ENCODE data around the gene ODAD3.
"Not testable (repeated sequence)": the region's sequence is repeated elsewhere in the genome, so short reads cannot be mapped to it uniquely, and the experiment has no call there.

The ODAD3 gene

DNA sequence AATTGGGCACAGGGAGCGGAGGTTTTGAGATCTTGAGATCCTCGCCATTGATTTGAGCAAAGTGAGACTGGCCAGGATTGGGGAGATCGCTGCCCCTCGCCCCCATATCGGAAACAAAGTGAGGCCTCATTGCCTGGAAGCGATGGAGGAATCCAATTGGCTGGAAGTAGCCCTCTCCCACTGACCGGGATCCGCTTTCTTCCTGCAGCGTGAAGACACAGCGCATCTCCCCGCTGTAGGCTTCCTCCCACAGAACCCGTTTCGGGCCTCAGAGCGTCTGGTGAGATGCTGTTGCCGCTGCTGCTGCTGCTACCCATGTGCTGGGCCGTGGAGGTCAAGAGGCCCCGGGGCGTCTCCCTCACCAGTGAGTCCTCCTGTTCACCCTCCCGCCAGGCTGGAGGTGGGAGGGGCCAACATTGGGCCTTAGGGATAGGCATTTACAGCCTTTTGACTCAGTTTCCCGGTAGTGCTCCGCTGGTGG, 952 bp upstream of the ODAD3 start:
- no peak for DNase-seq (ENCODE audit: low spot score)

DNA sequence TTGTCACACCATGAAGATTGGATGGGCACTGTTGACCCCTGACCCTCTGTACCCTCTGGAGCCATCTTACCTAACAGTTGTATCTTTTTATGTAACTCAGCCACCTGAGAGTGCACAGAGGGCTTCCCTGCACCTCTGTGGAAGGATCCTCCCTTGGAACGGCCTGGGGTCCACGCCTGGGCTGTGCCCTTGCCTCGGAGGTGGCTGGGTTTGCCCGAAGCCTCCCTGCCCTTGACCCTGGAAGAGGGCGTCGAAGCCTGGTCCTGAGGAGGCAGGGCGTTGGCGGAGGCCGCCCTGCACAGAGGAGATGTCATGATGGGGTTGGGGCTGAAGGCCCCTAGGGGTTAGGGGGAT, 241 bp downstream of the ODAD3 start:
- DNase-seq (ENCODE audit: low spot score), result no peak

DNA sequence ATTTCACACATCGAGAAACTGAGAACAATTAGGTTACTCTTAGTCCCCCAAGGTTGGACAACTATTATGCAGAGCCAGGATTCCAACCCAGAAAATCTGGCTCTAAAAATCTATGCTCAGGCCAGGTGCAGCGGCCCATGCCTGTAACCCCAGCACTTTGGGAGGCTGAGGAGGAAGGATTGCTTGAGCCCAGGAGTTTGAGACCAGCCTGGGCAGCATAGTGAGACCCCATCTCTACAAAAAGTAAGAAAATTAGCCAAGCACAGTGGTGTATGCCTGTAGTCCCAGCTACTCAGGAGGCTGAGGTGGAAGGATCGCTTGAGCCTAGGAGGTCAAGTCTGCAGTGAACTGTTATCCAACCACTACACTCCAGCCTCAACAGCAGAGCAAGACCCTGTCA, 1.4 kb downstream of the ODAD3 start:
- DNase-seq (ENCODE audit: low spot score), result not testable (repeated sequence)

DNA sequence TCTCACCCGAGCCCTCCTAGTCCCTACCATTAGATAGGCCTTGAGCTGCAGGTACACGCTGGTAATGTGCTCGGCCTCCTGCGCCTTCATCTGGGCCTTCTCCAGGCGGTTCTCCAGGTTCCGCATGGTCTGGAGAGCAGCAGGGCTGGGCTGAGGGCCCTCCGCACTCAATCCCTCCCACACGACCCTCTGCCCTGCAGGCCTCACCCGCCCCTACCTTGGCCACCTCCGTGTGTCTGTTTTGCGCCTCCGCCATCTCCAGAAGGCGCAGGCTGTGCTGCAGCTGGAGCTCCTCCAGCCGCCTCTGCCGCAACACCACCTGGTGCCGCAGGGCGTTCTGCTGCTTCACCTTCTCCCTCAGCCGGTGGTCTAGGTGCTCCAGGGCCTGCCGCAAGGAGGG, 8.3 kb downstream of the ODAD3 start:
- no peak for DNase-seq (ENCODE audit: low spot score)

DNA sequence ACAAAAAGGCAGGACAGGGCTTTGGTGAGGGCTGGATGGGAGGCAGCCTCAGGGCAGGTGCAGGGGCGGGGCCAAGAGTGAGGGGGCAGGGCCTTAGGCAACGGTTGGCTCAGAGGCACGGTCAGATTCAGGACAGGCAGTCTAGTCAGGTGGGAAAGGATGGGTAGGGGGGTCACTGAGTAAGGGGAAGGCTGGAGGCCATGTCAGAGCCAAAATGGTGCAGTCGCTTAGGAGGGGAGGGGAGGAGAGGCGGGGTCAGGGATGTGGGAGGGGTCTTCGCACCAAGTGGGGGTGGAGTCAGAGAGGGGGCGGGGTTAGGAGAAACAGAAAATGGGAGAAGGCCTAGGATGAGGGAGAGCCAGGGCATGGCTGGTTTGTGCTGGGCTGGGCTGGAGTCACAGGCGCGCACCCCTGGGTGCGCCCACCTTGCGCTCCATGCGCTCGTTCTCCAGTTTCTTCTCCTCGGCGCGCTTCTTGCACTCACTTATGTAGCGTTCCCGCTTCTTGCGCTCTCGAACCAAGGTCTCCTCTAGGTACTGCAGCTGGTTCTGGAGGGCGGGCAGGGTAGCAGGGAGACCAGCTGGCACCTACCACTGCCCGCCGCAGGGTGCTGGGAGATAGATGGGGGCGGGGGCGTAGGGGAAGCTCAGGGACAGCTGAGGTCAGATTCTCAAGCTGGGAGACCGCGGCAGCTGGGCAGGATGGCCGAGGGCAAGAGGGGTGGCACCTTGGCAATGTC, 9.0 kb downstream of the ODAD3 start:
- no peak for DNase-seq (ENCODE audit: low spot score)

DNA sequence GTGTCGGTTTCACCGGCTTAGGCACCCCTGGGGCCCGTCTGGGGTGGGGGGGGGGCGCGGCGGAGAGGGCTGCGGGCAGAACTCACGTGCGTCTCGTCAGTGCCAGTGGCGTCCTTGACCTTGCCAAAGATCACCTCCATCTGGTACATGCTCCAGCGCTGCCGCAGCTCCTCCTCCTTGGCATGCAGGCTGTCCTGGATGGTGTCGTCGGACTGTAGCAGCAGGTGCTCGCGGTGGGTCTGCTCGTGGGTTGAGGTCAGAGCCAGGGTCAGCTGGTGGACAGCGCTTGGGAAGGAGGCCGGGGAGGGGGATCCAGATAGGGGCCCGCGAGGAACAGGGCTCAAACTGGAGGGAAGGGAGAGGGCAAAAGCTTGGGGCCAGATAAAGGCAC, 11.1 kb downstream of the ODAD3 start:
- no peak for DNase-seq (ENCODE audit: low spot score)

DNA sequence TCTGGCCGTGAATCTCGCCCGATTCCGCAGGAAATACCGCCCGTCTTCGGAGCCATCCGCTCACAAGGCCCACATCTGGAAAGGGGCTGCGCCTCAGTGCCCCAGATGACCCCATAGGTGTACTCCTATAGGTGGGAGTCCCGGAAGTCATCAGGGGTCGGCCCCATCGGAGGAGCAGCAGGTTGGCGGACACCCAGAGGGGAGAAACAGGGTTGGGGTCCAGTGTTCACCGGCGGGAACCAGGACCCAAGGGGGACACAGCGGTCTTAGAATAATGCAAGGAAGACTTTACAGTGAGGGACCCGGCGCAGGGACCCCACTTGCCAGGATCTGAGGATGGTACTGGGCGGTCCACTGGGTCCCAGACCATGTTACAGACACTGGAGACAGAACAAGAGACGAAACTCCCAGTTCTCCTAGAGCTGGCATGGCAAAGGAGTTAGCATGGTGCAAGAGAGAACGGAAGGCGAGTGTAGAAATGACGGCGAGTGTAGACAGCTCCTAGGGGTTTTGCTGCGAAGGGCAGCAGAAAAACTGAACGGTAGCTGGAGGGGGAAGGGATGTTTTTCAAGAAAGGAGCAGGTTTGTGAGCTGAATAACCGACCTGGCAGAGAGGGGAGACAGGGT, 11.6 kb downstream of the ODAD3 start:
- no peak for DNase-seq (ENCODE audit: low spot score)

DNA sequence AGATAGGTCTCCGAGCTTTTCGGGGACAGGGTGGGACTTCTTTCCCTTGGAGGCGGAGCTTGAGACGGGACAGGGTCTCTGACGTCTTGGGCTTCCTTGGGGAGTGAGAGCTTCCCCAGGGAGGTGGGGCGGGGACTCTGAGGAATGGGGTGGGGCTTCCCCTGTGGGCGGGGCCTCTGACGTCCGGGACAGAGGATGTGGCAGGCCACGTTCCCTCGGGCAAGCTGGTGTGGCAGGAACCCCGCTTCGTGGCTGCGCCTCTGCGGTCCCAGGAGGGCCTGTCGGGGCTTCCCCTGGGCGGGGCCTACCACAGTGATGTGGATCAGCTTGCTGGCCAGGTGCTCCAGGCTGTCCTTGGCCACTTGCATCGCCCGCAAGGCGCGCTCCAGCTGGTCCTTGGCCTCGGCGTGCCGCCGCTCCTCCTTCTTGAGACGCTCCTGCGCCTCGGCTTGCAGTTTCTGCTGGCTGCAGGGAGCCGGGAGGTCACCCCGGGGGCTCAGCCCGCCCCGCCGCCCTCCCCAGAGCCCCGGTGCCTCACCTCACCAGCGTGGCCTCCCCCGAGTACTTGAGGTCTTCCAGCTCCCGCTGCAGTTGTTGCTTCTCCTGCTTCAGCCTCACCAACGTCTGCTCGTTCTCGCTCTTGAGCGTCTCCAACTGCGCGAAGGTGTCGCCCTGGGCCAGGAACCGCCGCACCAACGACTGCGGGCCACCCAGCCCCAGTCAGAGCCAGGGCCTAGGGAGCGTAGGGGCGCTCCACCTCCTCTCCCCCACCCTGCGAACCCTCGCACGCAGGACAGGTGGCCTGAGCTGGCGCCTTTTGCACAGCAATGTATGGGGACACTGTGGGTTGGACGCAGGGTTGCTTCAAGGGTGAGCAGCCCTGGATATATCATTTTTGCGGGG, 12.5 kb downstream of the ODAD3 start:
- DNase-seq (ENCODE audit: low spot score), result no peak

DNA sequence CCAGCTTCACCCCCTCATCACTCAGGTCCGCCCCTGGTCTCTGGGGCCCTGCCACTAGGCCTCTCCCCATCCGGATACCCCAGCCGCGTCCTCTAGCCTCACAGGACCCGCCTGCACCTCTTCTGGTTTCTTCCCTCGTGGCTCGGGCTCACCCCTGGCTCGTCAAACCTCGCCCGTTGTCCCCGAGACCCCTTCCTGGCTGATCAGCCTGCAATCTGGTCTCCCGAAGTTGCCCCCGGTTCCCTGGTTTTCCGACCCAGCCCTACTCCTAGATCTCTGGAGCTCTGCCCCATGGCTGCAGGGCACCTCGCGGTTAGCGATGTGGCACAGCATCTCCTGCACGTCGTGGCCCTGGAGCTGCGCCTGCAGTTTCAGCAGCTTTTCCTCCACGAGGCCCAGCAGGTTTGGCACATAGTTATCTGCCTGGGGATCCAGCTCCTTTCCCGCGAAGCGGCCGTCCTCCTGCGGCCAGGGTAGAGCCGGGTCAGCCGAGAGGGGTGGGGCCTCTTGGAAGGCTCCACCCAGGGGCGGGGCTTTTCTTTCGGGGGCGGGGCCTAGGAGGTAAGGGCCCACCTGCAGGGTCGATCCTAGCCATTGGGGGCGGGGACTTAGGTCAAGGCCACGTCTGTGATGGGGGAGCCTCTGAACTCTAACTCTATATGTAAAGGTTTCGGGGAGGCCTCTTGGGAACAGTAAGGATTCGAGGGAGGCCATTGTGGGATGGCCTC, 13.4 kb downstream of the ODAD3 start:
- DNase-seq (ENCODE audit: low spot score), result no peak

DNA sequence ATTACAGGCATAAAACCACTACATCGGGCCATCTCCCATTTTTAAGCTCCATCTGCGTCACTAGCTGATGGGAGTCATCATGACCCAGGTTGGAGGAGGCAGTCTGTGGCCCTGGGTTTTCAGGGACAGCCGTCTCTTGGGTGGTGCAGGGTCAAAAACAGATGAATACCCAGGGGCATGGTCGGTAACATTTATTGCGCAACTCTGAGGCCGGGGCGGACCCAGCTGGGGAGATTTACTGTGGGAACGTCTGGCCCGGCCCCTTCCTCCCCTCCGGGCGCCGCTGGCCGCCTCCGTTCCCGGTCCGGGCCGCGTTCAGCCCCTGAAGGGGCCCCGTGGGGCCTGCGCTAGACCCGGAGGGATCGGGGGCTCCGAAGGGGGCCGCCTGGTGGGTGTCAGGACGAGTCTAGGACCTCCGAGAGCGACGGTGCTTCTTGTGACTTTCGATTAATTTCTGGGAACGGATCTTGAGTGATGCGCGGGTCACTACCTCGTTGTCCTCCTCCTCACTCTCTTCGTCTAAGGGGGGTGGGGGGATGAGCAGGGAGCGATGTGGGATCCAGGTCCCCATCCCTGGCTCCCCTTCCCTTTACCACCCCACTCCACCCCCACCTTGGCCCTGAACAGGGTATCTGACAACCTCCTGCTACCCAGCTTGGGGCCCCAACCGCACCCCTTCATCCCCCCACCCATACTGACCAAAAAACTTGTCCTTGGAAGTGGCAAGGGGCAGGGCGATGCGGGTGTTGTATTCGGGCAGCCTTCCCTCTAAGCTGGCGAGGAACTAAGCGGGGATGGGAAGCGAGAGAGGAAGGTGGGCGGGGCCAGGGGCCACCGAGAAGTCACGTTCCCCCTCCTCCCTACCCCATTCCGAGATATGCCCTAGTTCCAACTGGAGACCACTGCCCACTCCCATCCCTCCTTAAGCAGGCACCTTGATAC, 14.2 kb downstream of the ODAD3 start:
- no peak for DNase-seq (ENCODE audit: low spot score)

DNA sequence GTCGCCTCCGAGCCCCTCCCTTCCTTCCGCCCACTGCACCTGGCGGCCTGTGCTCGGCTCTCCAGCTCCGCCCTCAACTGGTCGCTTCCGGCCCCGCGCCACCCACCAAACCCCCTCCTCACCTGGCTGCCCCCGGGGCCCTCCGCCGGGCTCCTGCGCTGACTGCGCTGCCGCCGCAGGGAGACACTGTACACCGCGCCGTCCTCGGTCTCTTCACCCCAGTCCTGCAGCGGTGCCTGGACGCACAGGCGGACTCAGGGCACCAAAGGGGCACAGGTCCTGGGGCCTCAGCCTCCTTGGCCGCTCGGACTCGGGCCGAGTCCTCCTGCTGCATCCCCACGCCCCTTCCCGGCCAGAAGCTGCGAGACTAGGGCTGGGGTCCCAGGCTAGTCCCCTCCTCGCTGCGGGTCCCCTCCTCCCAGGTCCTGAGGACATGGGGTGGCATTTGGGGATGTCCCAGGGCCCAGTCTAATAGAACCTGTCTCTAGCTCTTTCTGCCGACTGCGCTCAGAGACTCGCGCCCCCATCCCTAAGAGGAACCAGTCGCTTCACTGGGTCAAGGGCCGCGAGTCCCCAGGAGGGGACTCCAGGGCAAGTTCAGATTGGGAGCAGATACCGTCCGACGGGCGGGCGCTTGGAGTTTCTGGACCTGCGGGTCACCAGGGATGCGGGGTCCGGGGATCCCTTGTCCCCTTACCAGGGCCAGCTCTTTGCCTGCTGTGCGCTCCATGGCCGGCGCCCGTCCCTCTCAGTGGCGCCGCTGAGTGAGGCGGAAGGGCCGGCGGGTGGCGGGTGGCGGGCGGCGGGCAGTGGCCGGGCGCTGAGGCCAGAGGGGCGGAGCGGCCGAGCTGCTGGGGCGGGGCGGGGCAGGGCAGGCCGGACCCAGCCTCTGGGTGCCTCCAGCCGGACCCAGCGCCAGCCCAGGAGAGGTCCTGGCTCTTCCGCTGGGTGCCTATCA, 16.1 kb downstream of the ODAD3 start, which contains the start of gene RGL3:
RGL3 (minus strand) TSS at position 766 of the 958 bp plus-strand sequence; CDS start at position 730, 36 bp downstream.
- DNase-seq (ENCODE audit: low spot score), result peak; percentile 48

DNA sequence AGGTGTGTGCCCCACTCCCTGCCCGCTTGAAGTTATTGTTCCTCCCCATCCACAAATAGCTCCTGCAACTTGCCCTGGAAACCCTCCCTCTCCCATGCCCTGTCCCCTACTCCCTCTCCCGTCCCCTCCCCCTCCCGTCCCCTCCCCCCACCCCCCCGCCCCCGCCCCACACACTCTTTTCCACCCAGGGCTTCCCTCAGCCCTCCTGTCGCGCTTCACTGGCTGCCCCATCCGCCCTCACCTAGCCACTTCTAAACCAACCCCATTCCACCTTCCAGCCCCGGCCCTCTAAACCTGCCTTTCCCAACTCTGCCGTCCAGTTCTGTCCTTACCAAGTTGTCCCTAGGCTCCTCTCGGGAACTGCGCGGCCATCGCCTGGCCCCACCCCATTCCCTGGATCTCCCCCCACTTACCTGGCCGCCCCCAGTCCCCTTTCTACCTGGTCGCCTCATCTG, 16.8 kb downstream of the ODAD3 start:
- DNase-seq (ENCODE audit: low spot score), result peak; percentile 33

DNA sequence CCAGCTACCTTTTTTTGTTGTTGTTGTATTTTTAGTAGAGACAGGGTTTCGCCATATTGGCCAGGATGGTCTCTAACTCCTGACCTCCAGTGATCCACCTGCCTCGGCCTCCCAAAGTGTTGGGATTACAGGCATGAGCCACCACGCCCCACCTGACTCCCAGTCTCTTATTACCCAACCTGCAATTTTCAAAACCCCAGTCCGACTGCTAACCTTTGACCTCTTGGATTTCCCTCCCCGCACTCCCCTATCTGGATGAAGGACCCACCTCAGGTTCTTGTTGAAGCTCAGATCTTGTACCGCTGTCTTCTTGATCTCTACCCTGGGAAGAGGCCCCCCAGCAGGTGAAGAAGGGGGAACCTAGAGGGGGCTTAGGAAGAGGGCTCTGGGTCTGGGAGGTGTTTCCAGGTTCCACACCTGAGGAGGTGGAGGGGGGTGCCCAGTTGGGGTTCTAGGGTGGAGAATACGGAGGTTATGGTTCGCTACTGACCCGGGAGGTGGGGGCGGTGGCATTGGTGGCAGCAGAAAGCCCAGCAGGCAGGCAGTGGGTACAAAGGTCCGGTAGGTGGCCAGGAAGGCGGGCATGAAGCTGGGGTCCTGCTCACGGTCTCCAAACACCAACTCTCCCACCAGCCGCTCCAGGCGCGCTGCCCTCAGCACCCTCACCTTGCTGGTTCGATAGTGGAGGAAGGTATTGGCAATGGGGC, 18.4 kb downstream of the ODAD3 start:
- no peak for DNase-seq (ENCODE audit: low spot score)

DNA sequence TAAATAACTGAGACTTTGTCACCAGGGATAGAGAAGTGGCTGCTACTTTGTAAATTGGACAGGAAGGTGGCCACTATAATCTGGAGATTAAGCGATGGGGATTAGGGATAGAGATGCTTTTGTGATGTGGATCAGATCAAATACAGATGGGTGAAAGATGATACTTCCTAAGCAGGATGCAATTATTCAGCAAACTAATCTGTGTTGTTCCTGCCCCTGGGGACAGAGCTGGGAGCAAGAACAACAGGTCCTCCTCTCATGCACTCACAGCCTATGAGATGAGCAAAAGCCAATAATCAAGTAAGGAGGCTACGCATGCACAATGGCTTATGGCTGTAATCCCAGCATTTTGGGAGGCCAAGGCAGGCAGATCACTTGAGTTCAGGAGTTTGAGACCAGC, 20.4 kb downstream of the ODAD3 start:
- DNase-seq (ENCODE audit: low spot score), result no peak

DNA sequence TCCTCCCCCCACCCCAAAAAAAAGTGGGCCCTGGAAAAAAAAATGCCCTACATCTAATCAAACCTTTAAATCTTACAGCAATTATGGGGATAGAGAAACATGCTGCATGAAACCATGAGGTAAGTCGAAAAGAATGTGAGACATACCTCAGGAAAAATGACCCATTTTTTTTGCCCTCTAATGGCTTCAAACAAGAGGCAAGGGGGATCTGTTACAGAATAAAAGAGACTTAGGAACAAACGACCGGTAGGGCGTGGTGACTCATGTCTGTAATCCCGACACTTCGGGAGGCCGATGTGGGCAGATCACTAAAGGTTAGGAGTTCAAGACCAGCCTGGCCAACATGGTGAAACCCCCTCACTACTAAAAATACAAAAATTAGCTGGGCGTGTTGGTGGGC, 24.2 kb downstream of the ODAD3 start:
- DNase-seq (ENCODE audit: low spot score), result peak; percentile 33

DNA sequence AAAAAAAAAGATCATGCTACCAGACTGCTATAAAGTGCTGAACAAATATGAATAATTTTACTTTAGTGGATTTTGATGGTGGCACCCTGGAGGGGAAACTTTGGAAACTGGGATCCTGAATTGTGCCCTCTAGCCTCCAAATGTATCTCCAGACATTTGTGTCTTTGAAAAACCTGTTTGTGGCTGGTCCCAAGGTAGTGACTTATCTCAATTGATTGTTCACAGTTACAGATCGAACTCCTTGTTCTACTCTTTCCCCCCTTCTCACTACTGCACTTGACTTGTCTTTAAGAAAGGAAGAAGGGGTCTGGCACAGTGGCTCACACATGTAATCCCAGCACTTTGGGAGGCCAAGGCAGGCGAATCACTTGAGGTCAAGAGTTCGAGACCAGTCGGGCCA, 26.3 kb downstream of the ODAD3 start:
- no peak for DNase-seq (ENCODE audit: low spot score)

DNA sequence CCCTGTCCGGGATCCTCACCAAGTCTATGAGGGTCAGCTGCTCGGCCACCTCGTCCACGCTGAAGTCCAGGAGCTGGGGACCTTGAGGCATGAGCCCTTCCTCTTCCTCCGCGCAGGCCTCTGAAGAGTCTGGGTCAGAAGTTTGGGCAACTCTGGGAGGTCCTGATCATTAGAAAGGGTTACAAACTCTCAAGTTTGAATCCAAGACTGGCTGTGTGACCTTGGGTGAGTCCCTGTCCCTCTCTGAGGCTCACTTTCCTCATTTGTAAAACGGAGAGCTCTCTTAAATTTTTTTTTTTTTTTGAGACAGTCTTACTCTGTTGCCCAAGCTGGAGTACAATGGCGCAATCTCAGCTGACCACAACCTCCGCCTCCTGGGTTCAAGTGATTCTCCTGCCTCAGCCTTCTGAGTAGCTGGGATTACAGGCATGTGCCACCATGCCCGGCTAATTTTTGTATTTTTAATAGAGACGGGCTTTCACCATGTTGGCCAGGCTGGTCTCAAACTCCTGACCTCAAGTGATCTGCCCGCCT, 28.2 kb downstream of the ODAD3 start:
- DNase-seq (ENCODE audit: low spot score), result not testable (repeated sequence)

DNA sequence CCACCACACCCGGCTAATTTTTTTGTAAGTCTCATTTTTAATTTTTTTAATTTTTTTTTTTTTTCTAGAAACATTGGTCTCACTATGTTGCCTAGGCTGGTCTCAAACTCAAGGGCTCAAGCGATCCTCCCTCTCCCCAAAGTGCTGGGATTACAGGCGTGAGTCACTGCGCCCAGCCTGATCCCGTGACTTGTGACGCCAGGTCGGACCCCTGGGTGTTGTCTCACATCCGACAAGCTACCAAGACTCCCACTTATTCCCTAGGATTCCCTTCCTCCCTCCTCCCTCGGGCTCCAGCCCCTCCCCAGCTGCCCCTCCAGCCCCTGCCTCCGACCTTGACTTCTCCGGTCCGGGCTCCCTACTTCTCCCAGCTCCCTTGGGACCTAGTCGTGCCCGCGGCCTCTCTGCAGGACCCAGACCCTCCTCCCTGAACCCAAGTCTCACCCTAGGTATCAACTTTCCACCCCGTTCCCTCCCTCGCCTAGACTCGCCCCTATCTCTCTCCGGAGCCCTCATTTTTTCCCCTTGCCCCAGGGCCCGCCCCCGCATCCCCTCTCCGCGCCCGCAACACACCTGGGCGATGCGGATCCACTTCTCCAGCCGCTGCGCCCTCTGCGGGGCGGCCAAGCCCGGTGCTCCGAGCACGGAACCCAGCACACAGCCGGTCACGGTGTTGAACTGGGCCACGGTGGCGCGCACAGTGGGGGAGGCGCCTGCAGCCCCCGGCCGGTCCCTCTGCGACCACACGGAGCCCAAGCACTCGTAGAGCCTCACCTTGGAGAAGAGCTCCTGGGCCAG, 28.9 kb downstream of the ODAD3 start:
- DNase-seq (ENCODE audit: low spot score), result no peak
